Measurements from ENCODE around the gene PSMC3.

DNA sequence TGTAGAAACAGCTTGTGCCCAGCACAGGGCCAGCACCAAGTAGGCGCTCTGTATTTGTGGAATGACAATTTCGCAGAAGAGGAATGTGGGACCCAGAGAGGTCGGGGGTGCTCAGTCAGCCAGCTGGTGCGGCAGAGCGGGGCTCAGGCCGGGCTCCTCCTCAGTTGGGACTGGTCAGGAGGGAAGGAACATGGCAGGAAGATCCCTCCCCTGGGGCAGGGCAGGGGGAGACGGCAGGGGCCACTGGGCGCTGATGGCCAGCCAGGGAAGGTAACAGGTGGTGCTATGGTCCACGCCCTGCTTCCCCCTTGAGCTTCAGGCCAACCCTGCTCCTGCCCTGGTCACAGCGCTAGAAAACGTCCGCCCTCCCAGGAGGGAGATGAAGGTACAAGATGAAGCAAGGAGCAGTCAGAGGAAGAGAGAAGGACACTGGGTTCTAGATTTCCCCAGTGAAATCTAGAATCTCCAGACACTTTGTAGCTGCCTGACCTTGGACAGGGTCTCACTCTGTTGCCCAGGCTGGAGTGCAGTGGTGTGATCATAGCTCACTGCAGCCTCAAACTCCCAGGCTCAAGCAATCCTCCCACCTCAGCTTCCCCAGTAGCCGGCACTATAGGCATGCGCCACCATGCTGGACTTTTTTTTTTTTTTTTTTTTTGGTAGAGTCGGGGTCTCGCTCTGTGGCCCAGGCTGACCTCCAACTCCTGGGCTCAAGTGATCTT, 34.4 kb downstream of the PSMC3 start:
- no peak for TF ChIP-seq ELF4 (IDR thresholded peaks at IDR 0.05)
- no peak for TF ChIP-seq PKNOX1 (IDR thresholded peaks at IDR 0.05)
- TF ChIP-seq FOXK2 (IDR thresholded peaks at IDR 0.05): no peak
- no peak for TF ChIP-seq ARNT (IDR thresholded peaks at IDR 0.05)
- TF ChIP-seq SUZ12 (IDR thresholded peaks at IDR 0.05): no peak
- TF ChIP-seq SP1 (IDR thresholded peaks at IDR 0.05): no peak
- no peak for TF ChIP-seq NFRKB (IDR thresholded peaks at IDR 0.05)
- TF ChIP-seq FOXM1 (IDR thresholded peaks at IDR 0.05; ENCODE audit: borderline replicate concordance): no peak
- TF ChIP-seq CTBP1 (IDR thresholded peaks at IDR 0.05; ENCODE audit: borderline replicate concordance): no peak
- no peak for TF ChIP-seq TARDBP (IDR thresholded peaks at IDR 0.05)
- no peak for TF ChIP-seq BHLHE40 (IDR thresholded peaks at IDR 0.05; ENCODE audit: borderline replicate concordance)
